ENCODE measurements around the gene FYCO1.

GRCh38 chr3:46031747-46032146, 36.1 kb upstream of the FYCO1 start:
- TF ChIP-seq EP300 (IDR thresholded peaks at IDR 0.05; ENCODE audit: borderline replicate concordance in 1 of 2, low read depth in 2 of 2, low read length in 2 of 2) (no peak), SP2 (IDR thresholded peaks at IDR 0.05; ENCODE audit: low read length) (no peak), POU5F1 (IDR thresholded peaks at IDR 0.05; ENCODE audit: low read depth, low read length) (no peak), BRCA1 (IDR thresholded peaks at IDR 0.05; ENCODE audit: low read depth, low read length) (no peak), ATF2 (IDR thresholded peaks at IDR 0.05; ENCODE audit: low read length) (no peak), CTCF (IDR thresholded peaks at IDR 0.05; ENCODE audit: control extremely low read depth in 1 of 3, insufficient read depth in 1 of 3, low read depth in 1 of 3, low read length in 3 of 3) (no peak), SRF (IDR thresholded peaks at IDR 0.05; ENCODE audit: low read depth, low read length) (no peak), TAF1 (IDR thresholded peaks at IDR 0.05; ENCODE audit: low read depth, low read length) (no peak)
